DMS79 treated with DMSO at 0.1 percent for 48 hours (cell line): Measurements from ENCODE around the gene FAM110D.

Source experiments
- DNase-seq: peaks from one replicate; lab custom pipeline; 2025; lab: John Stamatoyannopoulos, UW

Gene FAM110D

DNA sequence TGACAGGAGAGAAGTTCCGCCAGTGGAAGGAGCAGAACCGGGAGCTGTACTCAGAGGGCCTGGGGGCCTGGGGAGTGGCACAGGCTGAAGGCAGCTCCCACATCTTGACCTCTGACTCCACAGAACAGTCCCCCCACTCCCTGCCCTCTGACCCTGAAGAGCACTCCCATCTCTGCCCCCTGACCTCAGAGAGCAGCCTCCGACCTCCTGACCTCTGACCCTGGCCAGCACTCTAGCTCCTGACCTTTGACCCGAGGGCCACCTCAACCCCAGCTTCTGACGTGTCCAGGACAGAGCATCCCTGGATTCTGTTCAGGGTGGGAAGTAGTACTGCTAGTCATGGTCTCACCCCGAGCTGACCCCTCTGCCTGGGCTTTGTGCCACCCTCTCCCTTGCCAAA, 30.5 kb downstream of the FAM110D start:
- DNase-seq: no peak

- no peak for DNase-seq
Observed at GRCh38 chr1:26189751-26190275, 30.9 kb downstream of the FAM110D start.

DNA sequence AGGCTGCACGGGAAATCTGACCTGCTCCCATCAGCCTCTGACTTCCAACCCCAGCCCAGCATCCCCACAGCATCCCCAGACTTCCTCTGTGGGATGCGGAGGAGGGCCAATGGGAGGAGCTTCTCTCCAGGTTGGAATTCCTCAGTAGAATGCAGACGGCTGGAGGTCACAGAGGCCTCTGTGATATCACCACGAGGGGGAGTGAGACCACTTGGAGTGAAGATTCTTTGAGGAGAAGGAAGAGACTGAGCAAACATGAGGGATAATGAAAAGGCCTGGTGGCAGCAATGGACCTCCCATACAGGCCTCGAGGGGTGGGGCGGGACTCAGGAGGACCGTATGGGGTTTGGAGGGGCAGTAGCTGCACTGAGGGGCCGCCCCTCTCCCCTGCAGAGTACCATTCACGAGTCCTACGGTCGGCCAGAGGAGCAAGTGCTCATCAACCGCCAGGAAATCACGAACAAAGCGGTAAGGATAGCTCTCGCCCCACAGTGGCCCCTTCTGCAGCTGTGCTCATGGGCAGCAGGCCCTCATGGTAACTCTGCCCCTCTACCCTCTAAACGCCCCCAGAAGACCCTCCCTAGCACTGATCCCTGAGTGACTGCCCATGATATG, 31.6 kb downstream of the FAM110D start, which contains the start of gene CATSPER4:
Gene CATSPER4, plus strand, starts transcription at position 230 of the 615 bp plus-strand sequence. Its CDS starts 26 bp downstream, at position 256.
- no peak for DNase-seq

DNA sequence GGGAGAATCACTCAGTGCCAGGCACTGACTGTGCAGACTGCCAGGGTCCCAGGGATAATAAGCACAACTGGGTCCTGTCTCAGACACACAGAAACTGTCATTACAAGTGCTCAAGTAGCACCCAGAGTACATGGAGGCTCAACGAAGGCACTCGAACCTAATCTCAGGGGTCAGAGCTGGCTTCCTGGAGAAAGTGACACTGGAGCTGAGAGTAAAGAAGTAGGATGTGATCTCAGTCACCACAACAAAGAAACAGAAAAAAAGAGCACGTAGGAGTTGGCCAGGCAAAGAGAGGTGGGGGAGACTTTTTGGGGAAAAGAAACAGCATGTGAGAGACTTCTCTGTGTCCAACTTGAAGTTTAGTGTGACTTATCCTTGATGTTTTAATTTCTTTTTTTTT, 32.9 kb downstream of the FAM110D start:
- no peak for DNase-seq

- no peak for DNase-seq
Observed at GRCh38 chr1:26195805-26196204, 36.9 kb downstream of the FAM110D start.

- no peak for DNase-seq
Observed at GRCh38 chr1:26197301-26197700, 38.4 kb downstream of the FAM110D start.

- DNase-seq: no peak
Observed at GRCh38 chr1:26197813-26198212, 38.9 kb downstream of the FAM110D start.

GRCh38 chr1:26200413-26200812, 41.5 kb downstream of the FAM110D start:
- DNase-seq: no peak

DNA sequence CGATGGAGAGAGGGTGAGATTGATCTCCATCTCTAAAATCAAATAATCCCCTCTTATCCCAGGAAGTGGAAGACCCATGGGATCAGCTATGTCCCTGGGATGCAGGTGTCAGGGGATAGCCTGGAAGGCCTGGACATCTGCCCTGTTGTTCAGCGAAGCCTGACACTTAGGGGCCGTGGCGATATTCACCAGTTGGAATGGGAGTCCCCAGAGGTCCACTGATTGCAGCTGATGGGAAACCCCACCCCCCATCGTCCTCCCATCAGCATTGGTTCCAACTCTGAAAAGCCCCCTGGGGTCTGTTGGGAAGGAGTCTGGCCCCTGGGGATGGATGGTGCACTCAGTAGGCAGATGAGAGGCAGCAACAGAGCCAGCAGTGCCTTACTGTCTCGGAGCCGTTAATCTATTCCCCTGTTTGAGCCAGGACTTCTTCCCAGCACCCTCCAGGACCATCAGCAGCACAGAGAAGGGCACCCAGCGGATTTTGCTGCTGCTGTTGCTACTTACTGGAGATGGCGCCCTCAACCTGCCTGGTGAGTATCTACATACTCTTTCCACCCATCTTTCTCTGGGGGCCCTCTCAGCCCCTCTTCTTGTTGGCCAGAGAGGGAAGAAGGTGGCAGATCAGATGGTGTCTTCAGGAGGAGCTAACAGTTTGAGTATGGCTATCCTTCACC, 44.9 kb downstream of the FAM110D start:
- DNase-seq: no peak

DNA sequence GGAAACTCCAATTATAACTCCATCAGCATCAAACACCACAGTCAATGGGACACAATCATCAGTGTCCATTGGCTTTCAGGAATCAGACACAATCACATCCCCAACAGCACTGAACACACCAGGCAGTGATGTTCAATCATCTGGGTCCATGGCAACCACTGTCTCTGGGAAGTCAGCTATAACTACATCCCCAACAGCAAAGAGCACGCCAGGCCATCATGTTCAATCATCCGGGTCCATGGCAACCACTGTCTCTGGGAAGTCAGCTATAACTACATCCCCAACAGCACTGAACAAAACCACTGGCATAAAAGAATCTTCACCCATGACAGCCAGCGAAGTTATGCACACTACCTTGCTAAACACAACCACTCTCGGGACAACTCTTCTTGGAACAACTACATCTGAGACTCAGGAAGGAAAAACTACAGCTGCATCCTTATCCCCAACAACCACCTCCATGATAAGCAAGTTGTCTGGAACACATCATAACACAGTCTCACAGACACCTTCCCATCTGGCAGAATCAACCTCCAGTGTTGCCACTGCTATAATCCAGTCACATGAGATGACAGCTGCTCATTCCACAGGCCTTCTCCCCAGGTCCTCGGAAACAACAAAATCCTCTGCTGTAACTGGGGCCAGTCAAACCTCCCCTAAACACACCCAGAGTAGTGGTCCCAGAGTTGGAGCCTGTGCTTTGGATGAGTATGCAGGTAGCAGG, 51.4 kb downstream of the FAM110D start:
- no peak for DNase-seq

- DNase-seq: no peak
Observed at GRCh38 chr1:26212726-26213125, 53.8 kb downstream of the FAM110D start.

GRCh38 chr1:26213335-26213905, 54.5 kb downstream of the FAM110D start:
- DNase-seq: no peak
